Erythroblast (primary cell): ENCODE data around the gene PRUNE1.

Source experiments
- DNase-seq, 2 experiments: peaks; one replicate each; lab custom pipeline; 2025; lab: John Stamatoyannopoulos, UW
- GATA1 ChIP-seq: IDR thresholded peaks from 2 replicates; pipeline ENCODE4 v1.6.1; 2011; ENCODE audit warnings: low read depth, mild to moderate bottlenecking, control low read depth, low read length, moderate library complexity
- POLR2A ChIP-seq: IDR thresholded peaks from 2 replicates; pipeline ENCODE4 v1.6.1; 2011; ENCODE audit warnings: mild to moderate bottlenecking, low read length

The PRUNE1 gene

GRCh38 chr1:151043163-151043562 lies 34.9 kb downstream of the PRUNE1 start:
- TF ChIP-seq POLR2A (no peak), GATA1 (no peak)

GRCh38 chr1:151047591-151047924 lies 39.3 kb downstream of the PRUNE1 start, which contains the start of gene C1orf56:
Gene C1orf56, plus strand, starts transcription at chr1:151047751. Its CDS starts 97 bp downstream, at chr1:151047848.
- peak; percentile 41 for TF ChIP-seq POLR2A
- TF ChIP-seq GATA1, result no peak
- DNase-seq, result peak; percentile 70 to 72

More at GRCh38 chr1:151043163-151043562, 34.9 kb downstream of the PRUNE1 start:
- DNase-seq, result no peak

- peak; percentile 82 to 84 for DNase-seq
- TF ChIP-seq POLR2A (peak; percentile 30), GATA1 (no peak)
Observed at GRCh38 chr1:151047925-151048644, 39.8 kb downstream of the PRUNE1 start.

GRCh38 chr1:151048645-151049032 lies 40.4 kb downstream of the PRUNE1 start:
- no peak for DNase-seq
- no peak for TF ChIP-seq POLR2A
- no peak for TF ChIP-seq GATA1

- TF ChIP-seq GATA1, result no peak
- peak; percentile 28 for TF ChIP-seq POLR2A
- DNase-seq, result no peak
Observed at GRCh38 chr1:151049458-151049857, 41.2 kb downstream of the PRUNE1 start.

- TF ChIP-seq POLR2A, result peak; percentile 33
- no peak for TF ChIP-seq GATA1
Observed at GRCh38 chr1:151050051-151050688, 41.9 kb downstream of the PRUNE1 start.

GRCh38 chr1:151051356-151052009 lies 43.2 kb downstream of the PRUNE1 start:
- TF ChIP-seq POLR2A (peak; percentile 34), GATA1 (no peak)
- DNase-seq, result no peak

More at GRCh38 chr1:151050051-151050688, 41.9 kb downstream of the PRUNE1 start:
- DNase-seq, result no peak

GRCh38 chr1:151054971-151055547 lies 46.8 kb downstream of the PRUNE1 start:
- TF ChIP-seq GATA1 (no peak), POLR2A (peak; percentile 23)
- peak; percentile 71 to 80 for DNase-seq

GRCh38 chr1:151055581-151055980 lies 47.3 kb downstream of the PRUNE1 start:
- TF ChIP-seq GATA1, result no peak
- peak; percentile 1 for TF ChIP-seq POLR2A
- no peak for DNase-seq

GRCh38 chr1:151056149-151056548 lies 47.9 kb downstream of the PRUNE1 start:
- TF ChIP-seq GATA1 (no peak), POLR2A (no peak)
- DNase-seq, result peak in 1 of 2 experiments; percentile 27

- DNase-seq, result peak in 1 of 2 experiments; percentile 48
- TF ChIP-seq POLR2A (no peak), GATA1 (no peak)
Observed at GRCh38 chr1:151058692-151059091, 50.4 kb downstream of the PRUNE1 start.

GRCh38 chr1:151059109-151060006 lies 51.1 kb downstream of the PRUNE1 start, which contains the start of gene CDC42SE1:
Gene CDC42SE1, minus strand, starts transcription at chr1:151059622. Its CDS starts 3,892 bp downstream, at chr1:151055730.
- peak; percentile 89 to 93 for DNase-seq
- peak; percentile 85 for TF ChIP-seq POLR2A
- no peak for TF ChIP-seq GATA1
